PFSK-1 (cell line): ENCODE results near the gene OSGEP.

ENCODE experiments used
- FOXP2 ChIP-seq: optimal IDR thresholded peaks from 2 replicates; pipeline ENCODE3; 2011; ENCODE audit warnings: borderline replicate concordance, control low read depth, inconsistent platforms; ENCODE audit not compliant: insufficient read depth; ENCODE audit errors: extremely low read length, extremely low read depth
- POLR2AphosphoS5 ChIP-seq: IDR thresholded peaks from 2 replicates; pipeline ENCODE4 v1.6.1; 2012; ENCODE audit warnings: low read depth, mild to moderate bottlenecking, control low read depth, low read length, moderate library complexity
- SIN3A ChIP-seq: IDR thresholded peaks from 2 replicates; pipeline ENCODE4 v1.6.1; 2012; ENCODE audit warnings: mild to moderate bottlenecking, low read length, moderate library complexity, borderline replicate concordance; ENCODE audit not compliant: insufficient read depth
- TAF1 ChIP-seq: IDR thresholded peaks from 2 replicates; pipeline ENCODE4 v1.6.1; 2012; ENCODE audit warnings: low read length, control low read depth, borderline replicate concordance; ENCODE audit not compliant: insufficient read depth
- TF ChIP-seq, protein P1 (sequence below), 2 experiments: IDR thresholded peaks; 2 replicates each; pipeline versions ENCODE4 v1.6.1 to v1.8.0; 2011 to 2012; ENCODE audit warnings: low read depth in 2 of 2, low read length in 2 of 2, control low read depth in 1 of 2, inconsistent platforms in 1 of 2, mild to moderate bottlenecking in 1 of 2, moderate library complexity in 1 of 2; ENCODE audit not compliant: insufficient read depth in 1 of 2

OSGEP gene

DNA sequence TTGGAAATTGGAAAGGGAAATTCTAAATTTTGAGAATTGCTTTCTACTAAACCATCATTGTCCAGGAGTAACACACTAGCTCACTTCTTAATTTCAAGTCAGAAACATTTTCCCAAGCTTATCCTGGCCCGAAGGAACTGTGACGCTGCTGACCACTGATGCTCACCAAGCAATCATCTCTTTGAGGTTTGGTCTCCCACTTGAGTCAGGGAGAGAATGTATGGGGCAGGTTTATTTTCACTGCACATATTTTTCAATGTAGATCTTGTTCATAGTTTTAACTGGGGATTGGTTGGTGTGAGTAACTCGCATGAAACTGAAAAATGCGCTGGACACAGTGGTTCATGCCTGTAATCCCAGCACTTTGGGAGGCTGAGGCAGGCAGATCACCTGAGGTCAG is 37.9 kb upstream of the OSGEP start:
- TF ChIP-seq FOXP2 (no peak), SIN3A (no peak), POLR2AphosphoS5 (no peak)

- TF ChIP-seq FOXP2 (no peak), SIN3A (no peak), POLR2AphosphoS5 (no peak)
- TF ChIP-seq, protein P1, sequence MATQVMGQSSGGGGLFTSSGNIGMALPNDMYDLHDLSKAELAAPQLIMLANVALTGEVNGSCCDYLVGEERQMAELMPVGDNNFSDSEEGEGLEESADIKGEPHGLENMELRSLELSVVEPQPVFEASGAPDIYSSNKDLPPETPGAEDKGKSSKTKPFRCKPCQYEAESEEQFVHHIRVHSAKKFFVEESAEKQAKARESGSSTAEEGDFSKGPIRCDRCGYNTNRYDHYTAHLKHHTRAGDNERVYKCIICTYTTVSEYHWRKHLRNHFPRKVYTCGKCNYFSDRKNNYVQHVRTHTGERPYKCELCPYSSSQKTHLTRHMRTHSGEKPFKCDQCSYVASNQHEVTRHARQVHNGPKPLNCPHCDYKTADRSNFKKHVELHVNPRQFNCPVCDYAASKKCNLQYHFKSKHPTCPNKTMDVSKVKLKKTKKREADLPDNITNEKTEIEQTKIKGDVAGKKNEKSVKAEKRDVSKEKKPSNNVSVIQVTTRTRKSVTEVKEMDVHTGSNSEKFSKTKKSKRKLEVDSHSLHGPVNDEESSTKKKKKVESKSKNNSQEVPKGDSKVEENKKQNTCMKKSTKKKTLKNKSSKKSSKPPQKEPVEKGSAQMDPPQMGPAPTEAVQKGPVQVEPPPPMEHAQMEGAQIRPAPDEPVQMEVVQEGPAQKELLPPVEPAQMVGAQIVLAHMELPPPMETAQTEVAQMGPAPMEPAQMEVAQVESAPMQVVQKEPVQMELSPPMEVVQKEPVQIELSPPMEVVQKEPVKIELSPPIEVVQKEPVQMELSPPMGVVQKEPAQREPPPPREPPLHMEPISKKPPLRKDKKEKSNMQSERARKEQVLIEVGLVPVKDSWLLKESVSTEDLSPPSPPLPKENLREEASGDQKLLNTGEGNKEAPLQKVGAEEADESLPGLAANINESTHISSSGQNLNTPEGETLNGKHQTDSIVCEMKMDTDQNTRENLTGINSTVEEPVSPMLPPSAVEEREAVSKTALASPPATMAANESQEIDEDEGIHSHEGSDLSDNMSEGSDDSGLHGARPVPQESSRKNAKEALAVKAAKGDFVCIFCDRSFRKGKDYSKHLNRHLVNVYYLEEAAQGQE (IDR thresholded peaks at IDR 0.05; ENCODE audit: insufficient read depth in 1 of 2, low read depth in 2 of 2, low read length in 2 of 2): no peak
Observed at GRCh38 chr14:20490563-20490962, 36.0 kb upstream of the OSGEP start.

GRCh38 chr14:20489093-20489994 is 34.7 kb upstream of the OSGEP start:
- no peak for TF ChIP-seq FOXP2
- TF ChIP-seq TAF1: no peak
- TF ChIP-seq SIN3A: no peak
- TF ChIP-seq, protein P1 (IDR thresholded peaks at IDR 0.05; ENCODE audit: insufficient read depth in 1 of 2, low read depth in 2 of 2, low read length in 2 of 2): no peak
- TF ChIP-seq POLR2AphosphoS5: no peak

- TF ChIP-seq, protein P1 (IDR thresholded peaks at IDR 0.05; ENCODE audit: insufficient read depth in 1 of 2, low read depth in 2 of 2, low read length in 2 of 2): no peak
- TF ChIP-seq POLR2AphosphoS5: no peak
- TF ChIP-seq TAF1: no peak
- TF ChIP-seq SIN3A: no peak
- no peak for TF ChIP-seq FOXP2
Observed at GRCh38 chr14:20487396-20487725, 32.7 kb upstream of the OSGEP start.

- TF ChIP-seq SIN3A: no peak
- no peak for TF ChIP-seq TAF1
- no peak for TF ChIP-seq FOXP2
- no peak for TF ChIP-seq POLR2AphosphoS5
- TF ChIP-seq, protein P1 (IDR thresholded peaks at IDR 0.05; ENCODE audit: insufficient read depth in 1 of 2, low read depth in 2 of 2, low read length in 2 of 2): no peak
Observed at GRCh38 chr14:20486684-20487395, 32.2 kb upstream of the OSGEP start.
